ENCODE measurements around the gene KCNT1.

KCNT1 gene

GRCh38 chr9:135804581-135805421 is 102.8 kb downstream of the KCNT1 start:
- Mint-ChIP-seq H3K36me3 (peaks cover 10% of the 10 kb centered on the region), H3K9me3 (no peaks in the 10 kb centered on the region), H3K27ac (peak overlapping the region; percentile 23), H3K4me1 (peaks cover 28% of the 10 kb centered on the region), H3K4me3 (no peak overlapping the region)
- ATAC-seq (no peak), DNase-seq (ENCODE audit: low spot score in 2 of 2) (no peak)

GRCh38 chr9:135805422-135806022 is 103.5 kb downstream of the KCNT1 start:
- no peak for DNase-seq (ENCODE audit: low spot score in 2 of 2)
- ATAC-seq = peak; percentile 21
- H3K4me3 Mint-ChIP-seq = no peak overlapping the region
- no peaks in the 10 kb centered on the region for H3K9me3 Mint-ChIP-seq
- H3K36me3 Mint-ChIP-seq = peaks cover 17% of the 10 kb centered on the region
- no peak overlapping the region for H3K27ac Mint-ChIP-seq
- peaks cover 28% of the 10 kb centered on the region for H3K4me1 Mint-ChIP-seq

- no peak for DNase-seq (ENCODE audit: low spot score in 2 of 2)
- Mint-ChIP-seq H3K36me3 (peaks cover 54% of the 10 kb centered on the region), H3K4me3 (no peak overlapping the region), H3K9me3 (no peaks in the 10 kb centered on the region), H3K4me1 (peaks cover 28% of the 10 kb centered on the region), H3K27ac (no peak overlapping the region)
- ATAC-seq = no peak
Measured at GRCh38 chr9:135809166-135809565, 107.2 kb downstream of the KCNT1 start.

- Mint-ChIP-seq H3K9me3 (no peaks in the 10 kb centered on the region), H3K4me3 (no peak overlapping the region), H3K36me3 (peaks cover 72% of the 10 kb centered on the region), H3K27ac (no peak overlapping the region), H3K4me1 (peaks cover 24% of the 10 kb centered on the region)
- ATAC-seq (no peak), DNase-seq (ENCODE audit: low spot score in 2 of 2) (no peak)
Measured at GRCh38 chr9:135810806-135811575, 109.0 kb downstream of the KCNT1 start.

- Mint-ChIP-seq H3K36me3 (peaks cover 80% of the 10 kb centered on the region), H3K4me1 (peaks cover 26% of the 10 kb centered on the region), H3K9me3 (no peaks in the 10 kb centered on the region), H3K27ac (no peak overlapping the region), H3K4me3 (no peak overlapping the region)
- DNase-seq (ENCODE audit: low spot score in 2 of 2) = no peak
- ATAC-seq = no peak
Measured at GRCh38 chr9:135811801-135812200, 109.8 kb downstream of the KCNT1 start.

- Mint-ChIP-seq H3K9me3 (no peaks in the 10 kb centered on the region), H3K4me1 (peaks cover 15% of the 10 kb centered on the region), H3K27ac (no peak overlapping the region), H3K36me3 (peaks cover 89% of the 10 kb centered on the region), H3K4me3 (no peak overlapping the region)
- ATAC-seq (no peak), DNase-seq (ENCODE audit: low spot score in 2 of 2) (no peak)
Measured at GRCh38 chr9:135812961-135813360, 111.0 kb downstream of the KCNT1 start.

DNA sequence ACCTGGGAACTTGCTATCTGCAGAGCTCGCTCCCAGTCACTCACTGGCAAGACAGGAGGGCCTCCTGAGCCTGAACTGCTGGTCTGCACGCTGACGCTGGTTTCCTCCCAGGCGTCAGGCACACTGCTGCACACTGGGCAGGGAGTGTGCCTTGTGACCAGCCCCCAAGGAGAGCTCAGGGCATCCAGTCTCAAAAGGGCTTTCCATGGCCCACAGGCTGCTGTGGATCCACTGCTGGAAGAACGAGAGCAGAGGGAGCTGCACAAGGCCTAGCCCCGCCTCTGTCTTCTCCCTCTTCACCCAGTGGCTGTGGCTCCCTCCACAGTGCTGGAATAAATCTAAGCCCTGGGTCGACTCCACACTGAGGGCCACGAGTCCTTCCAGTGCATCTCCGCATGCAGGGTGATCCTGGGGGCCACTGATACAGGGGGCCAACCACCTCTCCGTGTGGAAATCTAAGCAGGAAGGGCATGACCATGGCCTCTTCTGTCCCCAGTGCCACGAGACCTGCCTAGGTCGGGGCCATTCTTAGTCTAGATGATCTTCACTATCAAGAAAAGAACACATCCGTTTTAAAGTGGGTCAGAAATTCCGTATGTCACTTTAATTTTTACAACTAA is 111.8 kb downstream of the KCNT1 start:
- no peaks in the 10 kb centered on the region for H3K9me3 Mint-ChIP-seq
- no peak overlapping the region for H3K27ac Mint-ChIP-seq
- ATAC-seq (no peak), DNase-seq (ENCODE audit: low spot score in 2 of 2) (no peak)
- no peak overlapping the region for H3K4me3 Mint-ChIP-seq
- H3K36me3 Mint-ChIP-seq = peaks cover 93% of the 10 kb centered on the region
- H3K4me1 Mint-ChIP-seq = peaks cover 12% of the 10 kb centered on the region

DNA sequence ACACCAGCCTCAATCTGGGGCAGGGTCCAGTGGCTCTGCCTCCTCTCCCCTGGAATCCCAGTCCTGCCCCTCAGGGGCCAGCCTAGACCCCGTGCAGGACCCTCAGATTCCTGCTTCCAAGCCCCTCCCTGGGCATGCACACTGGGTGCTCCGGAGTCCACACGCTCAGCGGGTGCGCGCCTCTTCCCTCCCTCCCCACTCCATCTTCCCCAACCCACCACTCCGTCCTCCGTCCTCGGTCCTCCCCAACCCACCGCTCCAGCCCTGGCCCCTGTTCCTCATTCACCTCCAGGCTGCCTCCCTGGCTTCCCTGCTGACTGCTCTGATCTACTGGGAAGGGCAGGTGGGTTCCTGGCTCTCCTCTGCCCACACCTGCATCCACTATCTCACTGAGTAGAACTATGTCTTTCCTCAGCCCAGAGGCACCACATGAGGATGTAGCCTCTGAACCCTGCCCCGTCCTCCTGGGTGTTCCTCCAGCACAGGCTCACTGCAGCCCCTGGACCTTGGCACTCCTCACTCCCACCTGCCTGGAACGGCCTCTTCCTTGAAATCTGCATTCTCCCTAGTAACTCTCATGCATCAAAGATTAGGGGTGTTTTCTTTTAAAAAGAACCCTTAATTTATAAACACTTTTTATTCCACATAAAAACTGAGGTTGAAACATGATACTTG is 112.6 kb downstream of the KCNT1 start:
- no peak for ATAC-seq
- DNase-seq (ENCODE audit: low spot score in 2 of 2) = no peak
- no peaks in the 10 kb centered on the region for H3K9me3 Mint-ChIP-seq
- no peak overlapping the region for H3K27ac Mint-ChIP-seq
- peaks cover 100% of the 10 kb centered on the region for H3K36me3 Mint-ChIP-seq
- peaks cover 12% of the 10 kb centered on the region for H3K4me1 Mint-ChIP-seq
- no peak overlapping the region for H3K4me3 Mint-ChIP-seq

- H3K27ac Mint-ChIP-seq = peak overlapping the region; percentile 64
- DNase-seq (ENCODE audit: low spot score in 2 of 2) (no peak), ATAC-seq (no peak)
- no peak overlapping the region for H3K4me3 Mint-ChIP-seq
- H3K36me3 Mint-ChIP-seq = peaks cover 100% of the 10 kb centered on the region
- peaks cover 12% of the 10 kb centered on the region for H3K4me1 Mint-ChIP-seq
- H3K9me3 Mint-ChIP-seq = no peaks in the 10 kb centered on the region
Measured at GRCh38 chr9:135815413-135815812, 113.4 kb downstream of the KCNT1 start.

- ATAC-seq (peak; percentile 89), DNase-seq (ENCODE audit: low spot score in 2 of 2) (no peak)
- Mint-ChIP-seq H3K9me3 (no peaks in the 10 kb centered on the region), H3K4me1 (peaks cover 12% of the 10 kb centered on the region), H3K4me3 (no peak overlapping the region), H3K36me3 (peaks cover 100% of the 10 kb centered on the region), H3K27ac (peak overlapping the region; percentile 64)
Measured at GRCh38 chr9:135815830-135816650, 114.1 kb downstream of the KCNT1 start.

DNA sequence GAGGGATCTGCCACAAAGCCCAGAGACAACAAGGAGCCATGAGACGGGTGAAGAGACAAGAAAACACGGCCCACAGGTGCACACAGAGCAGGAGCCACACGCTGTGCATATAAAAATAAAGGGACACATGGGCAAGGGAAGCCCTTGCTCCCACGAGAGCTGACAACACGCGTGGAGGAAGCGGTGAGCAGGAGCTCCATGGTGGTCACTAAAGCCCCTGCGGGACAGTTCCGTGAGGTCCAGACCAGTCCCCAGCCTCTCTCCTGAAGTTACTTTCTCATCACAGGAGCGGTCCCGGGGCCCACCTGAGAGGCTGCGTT is 114.6 kb downstream of the KCNT1 start:
- peaks cover 12% of the 10 kb centered on the region for H3K4me1 Mint-ChIP-seq
- peaks cover 100% of the 10 kb centered on the region for H3K36me3 Mint-ChIP-seq
- no peak overlapping the region for H3K27ac Mint-ChIP-seq
- no peak for ATAC-seq
- no peaks in the 10 kb centered on the region for H3K9me3 Mint-ChIP-seq
- no peak for DNase-seq (ENCODE audit: low spot score in 2 of 2)
- no peak overlapping the region for H3K4me3 Mint-ChIP-seq

- Mint-ChIP-seq H3K4me3 (no peak overlapping the region), H3K9me3 (no peaks in the 10 kb centered on the region), H3K27ac (no peak overlapping the region), H3K4me1 (peaks cover 12% of the 10 kb centered on the region), H3K36me3 (peaks cover 100% of the 10 kb centered on the region)
- no peak for ATAC-seq
- DNase-seq (ENCODE audit: low spot score in 2 of 2) = no peak
Measured at GRCh38 chr9:135817951-135818717, 116.1 kb downstream of the KCNT1 start.

- H3K36me3 Mint-ChIP-seq = peaks cover 100% of the 10 kb centered on the region
Measured at GRCh38 chr9:135818718-135819475, 116.9 kb downstream of the KCNT1 start.

More at GRCh38 chr9:135818718-135819475, 116.9 kb downstream of the KCNT1 start:
- peaks cover 12% of the 10 kb centered on the region for H3K4me1 Mint-ChIP-seq
- H3K9me3 Mint-ChIP-seq = no peaks in the 10 kb centered on the region
- ATAC-seq (no peak), DNase-seq (ENCODE audit: low spot score in 2 of 2) (no peak)
- no peak overlapping the region for H3K4me3 Mint-ChIP-seq
- H3K27ac Mint-ChIP-seq = no peak overlapping the region
